ENCODE data around the gene NAA80.

- TF ChIP-seq GATA1 (IDR thresholded peaks at IDR 0.05; ENCODE audit: low read depth, low read length) (no peak), POLR2A (IDR thresholded peaks at IDR 0.05; ENCODE audit: low read length) (no peak)
These were observed 19.8 kb downstream of the NAA80 start for GRCh38 chr3:50279255-50280016.

All from erythroblast (primary cell).